ENCODE data around the gene PARP3.
A peak's percentile ranks its signal among the peaks of the same experiment; 100 is the strongest.

PARP3 gene

GRCh38 chr3:51948016-51948580 lies 5.9 kb downstream of the PARP3 start:
- no peak for DNase-seq (ENCODE audit: low read depth)

GRCh38 chr3:51949121-51949520 lies 7.0 kb downstream of the PARP3 start:
- no peak for DNase-seq (ENCODE audit: low read depth)

- no peak for DNase-seq (ENCODE audit: low read depth)
These were observed 8.7 kb downstream of the PARP3 start for GRCh38 chr3:51950899-51951298.

GRCh38 chr3:51953445-51953844 lies 11.3 kb downstream of the PARP3 start:
- no peak for DNase-seq (ENCODE audit: low read depth)

GRCh38 chr3:51954105-51954504 lies 11.9 kb downstream of the PARP3 start:
- DNase-seq (ENCODE audit: low read depth) = no peak

- DNase-seq (ENCODE audit: low read depth) = no peak
These were observed 12.6 kb downstream of the PARP3 start for GRCh38 chr3:51954713-51955112.

GRCh38 chr3:51955175-51955892 lies 13.2 kb downstream of the PARP3 start, which contains the start of gene GPR62:
GPR62 (plus strand) TSS chr3:51955381; CDS start chr3:51955653, 272 bp downstream.
- DNase-seq (ENCODE audit: low read depth) = no peak

- peak; percentile 41 for DNase-seq (ENCODE audit: low read depth)
These were observed 14.0 kb downstream of the PARP3 start for GRCh38 chr3:51955893-51956770.

GRCh38 chr3:51957520-51958205 lies 15.5 kb downstream of the PARP3 start:
- DNase-seq (ENCODE audit: low read depth) = no peak

GRCh38 chr3:51958603-51959521 lies 16.7 kb downstream of the PARP3 start:
- no peak for DNase-seq (ENCODE audit: low read depth)

GRCh38 chr3:51959651-51960050 lies 17.5 kb downstream of the PARP3 start:
- DNase-seq (ENCODE audit: low read depth) = no peak

- DNase-seq (ENCODE audit: low read depth) = no peak
These were observed 18.2 kb downstream of the PARP3 start for GRCh38 chr3:51960386-51960785.

GRCh38 chr3:51961011-51961410 lies 18.8 kb downstream of the PARP3 start:
- no peak for DNase-seq (ENCODE audit: low read depth)

- DNase-seq (ENCODE audit: low read depth) = no peak
These were observed 19.7 kb downstream of the PARP3 start for GRCh38 chr3:51961602-51962569.

- DNase-seq (ENCODE audit: low read depth) = no peak
These were observed 20.8 kb downstream of the PARP3 start for GRCh38 chr3:51962854-51963530.

- DNase-seq (ENCODE audit: low read depth) = no peak
These were observed 21.8 kb downstream of the PARP3 start for GRCh38 chr3:51963951-51964451.

- DNase-seq (ENCODE audit: low read depth) = no peak
These were observed 22.4 kb downstream of the PARP3 start for GRCh38 chr3:51964521-51964920.

GRCh38 chr3:51966016-51966415 lies 23.9 kb downstream of the PARP3 start:
- no peak for DNase-seq (ENCODE audit: low read depth)

- no peak for DNase-seq (ENCODE audit: low read depth)
These were observed 24.3 kb downstream of the PARP3 start for GRCh38 chr3:51966486-51966885.
